SK-N-SH (cell line): Measurements from ENCODE around the gene PEA15. TPM values are rescaled to one million over a fixed set of nuclear protein-coding genes. Genes with fewer than 3 reads are reported as not detected.

Source experiments
- CTCF ChIA-PET: fragments of 300-600, 350-600 bp; formaldehyde crosslinking; extraction: SDS; loops from one replicate; lab custom pipeline; 2021; lab: Yijun Ruan, JAX
- POLR2A ChIA-PET: fragments of 350-600 bp; sonication (Branson Sonifier 250); formaldehyde crosslinking; extraction: SDS; loops from one replicate; lab custom pipeline; 2020; ENCODE audit warnings: antibody characterized with exemption, inconsistent platforms; lab: Yijun Ruan, JAX
- DNase-seq: peaks from one replicate; pipeline ENCODE4 v3.0.0; 2012
- H2AFZ ChIP-seq: fragments of 200-600 bp; sonication (generic); 2 replicates; pipeline ENCODE4 v1.8.1; 2016; ENCODE audit warnings: antibody characterized with exemption, mild to moderate bottlenecking, low read depth
- H3F3A ChIP-seq: fragments of 200-600 bp; sonication (generic); replicated peaks from 2 replicates; pipeline ENCODE3; 2016; ENCODE audit warnings: antibody characterized with exemption, mild to moderate bottlenecking; ENCODE audit not compliant: insufficient read depth
- H3K27ac ChIP-seq, 2 experiments: fragments of 200-500 bp in 1 of 2; fragments of 200-600 bp in 1 of 2; sonication (Bioruptor generic) in 1 of 2; sonication (generic), shearing (Covaris generic) in 1 of 2; 2 replicates each; pipeline versions ENCODE4 v1.5.1 to v1.6.1; 2014 to 2016; ENCODE audit warnings: low read depth in 2 of 2, inconsistent platforms in 1 of 2, low read length in 1 of 2, mild to moderate bottlenecking in 1 of 2, mixed read lengths in 1 of 2
- H3K27me3 ChIP-seq: fragments of 200-600 bp; sonication (generic), shearing (Covaris generic); 2 replicates; pipeline ENCODE4 v1.6.1; 2016; ENCODE audit warnings: mixed run types; ENCODE audit not compliant: insufficient read depth
- H3K36me3 ChIP-seq, 2 experiments: fragments of 200-500 bp in 1 of 2; fragments of 200-600 bp in 1 of 2; sonication (Bioruptor generic) in 1 of 2; sonication (generic) in 1 of 2; replicated peaks in 1 of 2; 2 replicates each; pipeline versions ENCODE3 to v1.5.1; 2014 to 2016; ENCODE audit warnings: low read length in 1 of 2, mild to moderate bottlenecking in 1 of 2; ENCODE audit not compliant: insufficient read depth in 2 of 2, control insufficient read depth in 1 of 2
- H3K4me1 ChIP-seq, 2 experiments: fragments of 200-500 bp in 1 of 2; fragments of 200-600 bp in 1 of 2; sonication (Bioruptor generic) in 1 of 2; sonication (generic), shearing (Covaris generic) in 1 of 2; 2 replicates each; pipeline versions ENCODE4 v1.5.1 to v1.6.1; 2014 to 2016; ENCODE audit warnings: low read depth in 1 of 2, low read length in 1 of 2, mixed run types in 1 of 2; ENCODE audit not compliant: insufficient read depth in 2 of 2, control insufficient read depth in 1 of 2
- H3K4me2 ChIP-seq: fragments of 200-600 bp; sonication (generic), shearing (Covaris generic); 2 replicates; pipeline ENCODE4 v1.6.1; 2017; ENCODE audit warnings: mixed run types
- H3K4me3 ChIP-seq, 2 experiments: fragments of 200-500 bp in 1 of 2; fragments of 200-600 bp in 1 of 2; sonication (Bioruptor generic) in 1 of 2; sonication (generic), shearing (Covaris generic) in 1 of 2; 2 replicates each; pipeline versions ENCODE4 v1.5.1 to v1.8.1; 2014 to 2016; ENCODE audit warnings: low read depth in 2 of 2, inconsistent platforms in 1 of 2, low read length in 1 of 2, mild to moderate bottlenecking in 1 of 2, mixed read lengths in 1 of 2, moderate library complexity in 1 of 2
- H3K79me2 ChIP-seq: fragments of 200-600 bp; sonication (generic); 2 replicates; pipeline ENCODE4 v1.8.1; 2017; ENCODE audit warnings: mild to moderate bottlenecking; ENCODE audit not compliant: insufficient read depth
- H3K9ac ChIP-seq: fragments of 200-600 bp; sonication (generic); 2 replicates; pipeline ENCODE4 v1.6.1; 2017; ENCODE audit warnings: mixed run types
- H3K9me2 ChIP-seq: fragments of 200-600 bp; sonication (generic); 2 replicates; pipeline ENCODE4 v1.6.1; 2017; ENCODE audit warnings: mixed run types
- H3K9me3 ChIP-seq: fragments of 200-600 bp; sonication (generic); 2 replicates; pipeline ENCODE4 v1.6.1; 2017; ENCODE audit warnings: mixed run types, mild to moderate bottlenecking, moderate library complexity
- H4K20me1 ChIP-seq: fragments of 200-600 bp; sonication (generic); 2 replicates; pipeline ENCODE4 v1.6.1; 2017; ENCODE audit warnings: mild to moderate bottlenecking, mixed run types; ENCODE audit not compliant: insufficient read depth
- CHD2 ChIP-seq: fragments of 150-350 bp; IDR thresholded peaks from 2 replicates; pipeline ENCODE4 v1.6.1; 2018; ENCODE audit warnings: low read length; ENCODE audit not compliant: partially characterized antibody
- ELF1 ChIP-seq: IDR thresholded peaks from 2 replicates; pipeline ENCODE4 v1.4.0; 2012
- EP300 ChIP-seq, 2 experiments: IDR thresholded peaks; 2 replicates each; pipeline versions ENCODE4 v1.4.0 to v1.6.1; 2012; ENCODE audit warnings: borderline replicate concordance in 1 of 2, low read depth in 1 of 2, low read length in 1 of 2
- EZH2phosphoT487 ChIP-seq: fragments of 200-600 bp; sonication (generic); IDR thresholded peaks from 2 replicates; pipeline ENCODE4 v1.6.1; 2017; ENCODE audit warnings: low read depth, mixed run types, mild to moderate bottlenecking, antibody characterized with exemption, moderate library complexity, borderline replicate concordance
- FOSL2 ChIP-seq: IDR thresholded peaks from 2 replicates; pipeline ENCODE4 v1.4.0; 2012; ENCODE audit warnings: low read depth, mild to moderate bottlenecking, moderate library complexity, borderline replicate concordance
- FOXM1 ChIP-seq: IDR thresholded peaks from 2 replicates; pipeline ENCODE4 v1.4.0; 2012; ENCODE audit warnings: low read depth, mild to moderate bottlenecking
- GATA2 ChIP-seq: sonication (generic); formaldehyde crosslinking; IDR thresholded peaks from 2 replicates; pipeline ENCODE4 v1.5.0; 2020; ENCODE audit warnings: mild to moderate bottlenecking, missing genetic modification reagents
- JUND ChIP-seq: IDR thresholded peaks from 2 replicates; pipeline ENCODE4 v1.4.0; 2012
- MXI1 ChIP-seq: IDR thresholded peaks from 2 replicates; pipeline ENCODE4 v1.6.1; 2012; ENCODE audit warnings: mild to moderate bottlenecking, low read depth, low read length, improper control_type of control experiment
- NFIC ChIP-seq: IDR thresholded peaks from 2 replicates; pipeline ENCODE4 v1.4.0; 2012; ENCODE audit warnings: borderline replicate concordance
- NRF1 ChIP-seq: IDR thresholded peaks from 2 replicates; pipeline ENCODE4 v1.6.1; 2012; ENCODE audit warnings: low read depth, mild to moderate bottlenecking, low read length
- RAD21 ChIP-seq: IDR thresholded peaks from 2 replicates; pipeline ENCODE4 v1.6.1; 2012; ENCODE audit warnings: mild to moderate bottlenecking, low read length
- RCOR1 ChIP-seq: fragments of 150-350 bp; IDR thresholded peaks from 2 replicates; pipeline ENCODE4 v1.6.1; 2017; ENCODE audit warnings: antibody characterized with exemption, low read length
- SIN3A ChIP-seq: IDR thresholded peaks from 2 replicates; pipeline ENCODE4 v1.6.1; 2012; ENCODE audit warnings: low read depth, mild to moderate bottlenecking, low read length, moderate library complexity, borderline replicate concordance
- TCF12 ChIP-seq: IDR thresholded peaks from 2 replicates; pipeline ENCODE4 v1.4.0; 2012
- TEAD4 ChIP-seq: IDR thresholded peaks from 2 replicates; pipeline ENCODE4 v1.4.0; 2012; ENCODE audit warnings: mild to moderate bottlenecking, borderline replicate concordance; ENCODE audit not compliant: insufficient read depth
- YY1 ChIP-seq: IDR thresholded peaks from 2 replicates; pipeline ENCODE4 v1.4.0; 2012; ENCODE audit warnings: low read depth, mild to moderate bottlenecking
- WGBS: methylation state at CpG from one replicate; pipeline ENCODE4 v1.1.6; 2017; ENCODE audit warnings: low lambda C conversion rate; 5-methylcytosine and 5-hydroxymethylcytosine counted together
- polyA plus RNA-seq, 3 experiments: library from polyadenylated mRNA; depleted of rRNA; stranded (reverse); fragments of >200 nt; gene quantifications; 2 replicates each; pipeline ENCODE4 v1.2.3, GENCODE V29; 2012
- TF ChIP-seq, protein P1 (sequence below): fragments of 200-600 bp; sonication (generic); IDR thresholded peaks from 2 replicates; pipeline ENCODE4 v1.6.1; 2017; ENCODE audit warnings: antibody characterized with exemption, mild to moderate bottlenecking, moderate library complexity
- TF ChIP-seq, protein P2 (sequence below): IDR thresholded peaks from 2 replicates; pipeline ENCODE4; 2012
- TF ChIP-seq, protein P3 (sequence below): fragments of 150-350 bp; IDR thresholded peaks from 2 replicates; pipeline ENCODE4 v1.6.1; 2017; ENCODE audit warnings: antibody characterized with exemption, low read length, low read depth, borderline replicate concordance

Gene PEA15
- polyA plus RNA-seq, 1 of the 3 experiments (the other 2 are of a cell fraction), result 322 TPM

DNA sequence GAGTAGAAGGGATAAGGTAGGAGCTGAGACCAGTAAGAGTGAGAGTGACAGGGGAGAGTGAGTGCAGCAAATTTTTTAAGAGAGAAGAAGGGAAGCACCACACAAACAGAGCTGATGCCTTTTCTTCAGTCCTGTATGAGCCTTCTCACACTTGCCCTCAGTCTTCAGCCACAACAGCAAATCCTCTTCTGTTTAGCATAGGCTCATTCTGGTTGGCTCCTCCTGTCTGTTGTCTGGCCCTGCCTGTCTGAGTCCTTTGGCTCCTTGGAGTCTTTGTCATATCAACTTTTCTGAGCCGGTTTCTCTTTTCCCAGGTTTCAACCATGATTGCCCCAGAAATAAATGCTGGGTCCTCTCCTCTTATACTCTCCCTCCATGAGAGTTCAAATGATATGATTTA is 27.5 kb upstream of the PEA15 start:
- ChIA-PET POLR2A (no interaction called here), CTCF (no interaction called here)
- Histone ChIP-seq H3K4me2 (no peak overlapping the region), H3K27me3 (no peaks in the 10 kb centered on the region; the same call in 1 of the 2 replicates), H3K4me3 (no peak overlapping the region), H4K20me1 (no peaks in the 10 kb centered on the region), H3K27ac (no peak overlapping the region), H3K9me3 (no peaks in the 10 kb centered on the region), H3K36me3 (no peaks in the 10 kb centered on the region), H3F3A (no peaks in the 10 kb centered on the region), H3K4me1 (no peaks in the 10 kb centered on the region), H2AFZ (no peak overlapping the region), H3K79me2 (no peaks in the 10 kb centered on the region), H3K9ac (no peak overlapping the region), H3K9me2 (no peaks in the 10 kb centered on the region)
- DNase-seq, result no peak
- TF ChIP-seq, protein P1, sequence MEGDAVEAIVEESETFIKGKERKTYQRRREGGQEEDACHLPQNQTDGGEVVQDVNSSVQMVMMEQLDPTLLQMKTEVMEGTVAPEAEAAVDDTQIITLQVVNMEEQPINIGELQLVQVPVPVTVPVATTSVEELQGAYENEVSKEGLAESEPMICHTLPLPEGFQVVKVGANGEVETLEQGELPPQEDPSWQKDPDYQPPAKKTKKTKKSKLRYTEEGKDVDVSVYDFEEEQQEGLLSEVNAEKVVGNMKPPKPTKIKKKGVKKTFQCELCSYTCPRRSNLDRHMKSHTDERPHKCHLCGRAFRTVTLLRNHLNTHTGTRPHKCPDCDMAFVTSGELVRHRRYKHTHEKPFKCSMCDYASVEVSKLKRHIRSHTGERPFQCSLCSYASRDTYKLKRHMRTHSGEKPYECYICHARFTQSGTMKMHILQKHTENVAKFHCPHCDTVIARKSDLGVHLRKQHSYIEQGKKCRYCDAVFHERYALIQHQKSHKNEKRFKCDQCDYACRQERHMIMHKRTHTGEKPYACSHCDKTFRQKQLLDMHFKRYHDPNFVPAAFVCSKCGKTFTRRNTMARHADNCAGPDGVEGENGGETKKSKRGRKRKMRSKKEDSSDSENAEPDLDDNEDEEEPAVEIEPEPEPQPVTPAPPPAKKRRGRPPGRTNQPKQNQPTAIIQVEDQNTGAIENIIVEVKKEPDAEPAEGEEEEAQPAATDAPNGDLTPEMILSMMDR, result no peak
- TF ChIP-seq FOSL2 (no peak), CHD2 (no peak), MXI1 (no peak), SIN3A (no peak), NRF1 (no peak), TCF12 (no peak), FOXM1 (no peak), GATA2 (CRISPR knock-in tag) (no peak), TEAD4 (no peak)
- WGBS, result 65% methylated on average over 1 of the region's 1 CpG

DNA sequence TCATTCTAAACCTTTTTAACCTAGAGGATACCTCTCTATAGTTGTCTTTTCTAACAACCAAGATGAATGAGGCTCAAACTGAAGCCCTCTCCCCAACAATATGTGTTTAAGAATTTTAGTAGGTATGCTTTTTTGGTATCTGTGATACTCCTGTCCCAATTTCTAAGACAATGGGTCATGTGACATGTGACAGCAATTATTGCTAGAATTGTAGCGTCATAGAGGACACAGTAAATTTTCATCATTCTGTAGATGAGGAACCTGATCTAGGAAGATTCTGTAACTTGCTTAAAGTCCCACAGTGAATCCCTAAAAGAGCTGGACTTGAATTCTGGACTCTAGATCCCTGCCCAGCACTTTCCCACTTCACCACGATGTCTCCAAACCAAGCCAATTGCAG is 26.5 kb upstream of the PEA15 start:
- Histone ChIP-seq H3K9me2 (no peaks in the 10 kb centered on the region), H3K27ac (no peak overlapping the region), H3K9ac (no peak overlapping the region), H3K4me2 (no peak overlapping the region), H3K4me3 (no peak overlapping the region), H3K9me3 (no peaks in the 10 kb centered on the region), H4K20me1 (no peaks in the 10 kb centered on the region), H3K36me3 (no peaks in the 10 kb centered on the region), H3K79me2 (no peaks in the 10 kb centered on the region), H2AFZ (no peak overlapping the region), H3K27me3 (no peaks in the 10 kb centered on the region; the same call in 1 of the 2 replicates), H3F3A (no peaks in the 10 kb centered on the region), H3K4me1 (no peaks in the 10 kb centered on the region)
- no peak for DNase-seq
- no peak for TF ChIP-seq TCF12
- no peak for TF ChIP-seq YY1
- TF ChIP-seq ELF1, result no peak
- no peak for TF ChIP-seq NFIC
- TF ChIP-seq JUND, result no peak
- TF ChIP-seq CHD2, result no peak
- TF ChIP-seq, protein P2, sequence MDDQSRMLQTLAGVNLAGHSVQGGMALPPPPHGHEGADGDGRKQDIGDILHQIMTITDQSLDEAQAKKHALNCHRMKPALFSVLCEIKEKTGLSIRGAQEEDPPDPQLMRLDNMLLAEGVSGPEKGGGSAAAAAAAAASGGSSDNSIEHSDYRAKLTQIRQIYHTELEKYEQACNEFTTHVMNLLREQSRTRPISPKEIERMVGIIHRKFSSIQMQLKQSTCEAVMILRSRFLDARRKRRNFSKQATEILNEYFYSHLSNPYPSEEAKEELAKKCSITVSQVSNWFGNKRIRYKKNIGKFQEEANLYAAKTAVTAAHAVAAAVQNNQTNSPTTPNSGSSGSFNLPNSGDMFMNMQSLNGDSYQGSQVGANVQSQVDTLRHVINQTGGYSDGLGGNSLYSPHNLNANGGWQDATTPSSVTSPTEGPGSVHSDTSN, result no peak
- no peak for TF ChIP-seq EP300 (IDR thresholded peaks at IDR 0.05; ENCODE audit: borderline replicate concordance in 1 of 2, low read depth in 1 of 2, low read length in 1 of 2)
- TF ChIP-seq, protein P3, sequence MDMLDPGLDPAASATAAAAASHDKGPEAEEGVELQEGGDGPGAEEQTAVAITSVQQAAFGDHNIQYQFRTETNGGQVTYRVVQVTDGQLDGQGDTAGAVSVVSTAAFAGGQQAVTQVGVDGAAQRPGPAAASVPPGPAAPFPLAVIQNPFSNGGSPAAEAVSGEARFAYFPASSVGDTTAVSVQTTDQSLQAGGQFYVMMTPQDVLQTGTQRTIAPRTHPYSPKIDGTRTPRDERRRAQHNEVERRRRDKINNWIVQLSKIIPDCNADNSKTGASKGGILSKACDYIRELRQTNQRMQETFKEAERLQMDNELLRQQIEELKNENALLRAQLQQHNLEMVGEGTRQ, result no peak
- TF ChIP-seq RCOR1, result no peak
- no peak for TF ChIP-seq TEAD4
- no peak for TF ChIP-seq EZH2phosphoT487
- no peak for TF ChIP-seq RAD21
- 39% methylated on average over 2 of the region's 2 CpGs for WGBS
- POLR2A ChIA-PET, result no interaction called here
- CTCF ChIA-PET, result interaction anchor here (0.6 to 2.0 kb wide), 4 partner anchors 15 to 900 kb away, joined by 3 to 6 read pairs (median 4); no protein-coding TSS in a partner anchor
